ENCODE measurements around the gene BCS1L. TPM values are rescaled to one million over a fixed set of nuclear protein-coding genes. Genes with fewer than 3 reads are reported as not detected.
A peak's percentile ranks its signal among the peaks of the same experiment; 100 is the strongest.
"Not testable (repeated sequence)": the region's sequence is repeated elsewhere in the genome, so short reads cannot be mapped to it uniquely, and the experiment has no call there.

The BCS1L gene
- total RNA-seq, 3 donors from 2014 or later = 26.4 to 35.4 (median 32.4) TPM

- Histone ChIP-seq H3K27me3 (no peaks in the 10 kb centered on the region), H3K36me3 (no peaks in the 10 kb centered on the region), H3K9me3 (no peaks in the 10 kb centered on the region), H3K4me1 (no peaks in the 10 kb centered on the region), H3K4me3 (no peak overlapping the region), H3K27ac (no peak overlapping the region)
- no peak for TF ChIP-seq POLR2A (IDR thresholded peaks at IDR 0.05)
- no peak for TF ChIP-seq POLR2AphosphoS5 (IDR thresholded peaks at IDR 0.05)
- TF ChIP-seq, protein P1, sequence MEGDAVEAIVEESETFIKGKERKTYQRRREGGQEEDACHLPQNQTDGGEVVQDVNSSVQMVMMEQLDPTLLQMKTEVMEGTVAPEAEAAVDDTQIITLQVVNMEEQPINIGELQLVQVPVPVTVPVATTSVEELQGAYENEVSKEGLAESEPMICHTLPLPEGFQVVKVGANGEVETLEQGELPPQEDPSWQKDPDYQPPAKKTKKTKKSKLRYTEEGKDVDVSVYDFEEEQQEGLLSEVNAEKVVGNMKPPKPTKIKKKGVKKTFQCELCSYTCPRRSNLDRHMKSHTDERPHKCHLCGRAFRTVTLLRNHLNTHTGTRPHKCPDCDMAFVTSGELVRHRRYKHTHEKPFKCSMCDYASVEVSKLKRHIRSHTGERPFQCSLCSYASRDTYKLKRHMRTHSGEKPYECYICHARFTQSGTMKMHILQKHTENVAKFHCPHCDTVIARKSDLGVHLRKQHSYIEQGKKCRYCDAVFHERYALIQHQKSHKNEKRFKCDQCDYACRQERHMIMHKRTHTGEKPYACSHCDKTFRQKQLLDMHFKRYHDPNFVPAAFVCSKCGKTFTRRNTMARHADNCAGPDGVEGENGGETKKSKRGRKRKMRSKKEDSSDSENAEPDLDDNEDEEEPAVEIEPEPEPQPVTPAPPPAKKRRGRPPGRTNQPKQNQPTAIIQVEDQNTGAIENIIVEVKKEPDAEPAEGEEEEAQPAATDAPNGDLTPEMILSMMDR (IDR thresholded peaks at IDR 0.05) = no peak
- no peak for DNase-seq (ENCODE audit: low spot score in 2 of 2)
- intact Hi-C loops (cut with DNase I; ENCODE audit: low total_unique reads) = no loop called here
Measured at GRCh38 chr2:218680061-218680460, 20.6 kb downstream of the BCS1L start.

DNA sequence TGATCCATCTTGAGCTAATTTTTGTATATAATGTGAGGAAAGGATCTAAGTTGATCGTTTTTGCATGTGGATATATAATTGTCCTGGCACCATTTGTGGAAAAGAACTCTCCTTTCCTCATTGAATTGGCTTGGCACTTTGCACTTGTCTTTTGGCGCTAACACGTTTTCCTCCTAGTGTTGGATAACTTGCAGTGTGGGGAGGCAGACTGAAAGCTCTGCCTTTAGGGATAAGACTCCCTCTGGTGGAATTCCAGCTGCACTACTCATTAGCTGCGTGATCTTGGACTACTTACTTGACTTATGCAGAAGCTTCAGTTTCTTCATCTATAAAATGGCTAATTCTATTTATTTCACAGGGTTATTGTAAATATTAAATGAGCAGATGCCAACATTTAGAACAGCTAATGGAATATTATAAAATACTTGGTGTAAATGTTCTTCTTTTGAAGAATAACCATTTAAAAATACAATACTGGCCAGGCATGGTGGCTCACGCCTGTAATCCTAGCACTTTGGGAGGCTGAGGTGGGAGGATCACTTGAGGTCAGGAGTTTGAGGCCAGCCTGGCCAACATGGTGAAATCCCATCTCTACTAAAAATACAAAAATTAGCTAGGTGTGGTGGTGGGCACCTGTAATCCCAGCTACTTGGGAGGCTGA, 28.0 kb downstream of the BCS1L start:
- H3K36me3 ChIP-seq; H3K9me3 ChIP-seq; intact Hi-C loops (cut with DNase I; ENCODE audit: low total_unique reads); H3K4me1 ChIP-seq; H3K27me3 ChIP-seq; H3K27ac ChIP-seq; H3K4me3 ChIP-seq: not testable (repeated sequence)
- peak in 1 of 3 donors; percentile 18 for TF ChIP-seq POLR2AphosphoS5 (IDR thresholded peaks at IDR 0.05)
- TF ChIP-seq, protein P1 (IDR thresholded peaks at IDR 0.05) = peak; percentile 56 to 78 (median 72)
- peak in 1 of 2 donors; percentile 51 for DNase-seq (ENCODE audit: low spot score in 2 of 2)

DNA sequence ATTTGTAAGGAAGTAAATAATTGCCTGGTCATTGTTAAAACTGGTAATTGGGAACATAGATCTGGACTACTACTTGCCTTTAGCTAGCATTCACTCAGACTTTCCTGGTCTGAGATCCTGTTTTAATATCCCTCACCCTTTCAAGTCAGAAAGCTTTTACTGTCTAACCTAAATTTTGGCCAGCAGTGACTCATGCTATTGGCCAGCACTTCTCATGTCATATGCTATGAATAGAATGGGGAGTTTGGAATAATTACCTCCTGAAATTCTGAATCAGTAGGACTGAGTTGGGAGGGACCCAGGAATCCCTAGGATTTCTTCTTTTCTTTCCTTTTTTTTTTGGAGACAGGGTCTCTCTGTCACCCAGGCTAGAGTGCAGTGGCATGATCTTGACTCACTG, 31.8 kb downstream of the BCS1L start:
- no peaks in the 10 kb centered on the region for H3K36me3 ChIP-seq
- TF ChIP-seq, protein P1 (IDR thresholded peaks at IDR 0.05) = no peak
- no peak for TF ChIP-seq POLR2AphosphoS5 (IDR thresholded peaks at IDR 0.05)
- TF ChIP-seq POLR2A (IDR thresholded peaks at IDR 0.05) = no peak
- no peak overlapping the region for H3K4me3 ChIP-seq
- no peaks in the 10 kb centered on the region for H3K9me3 ChIP-seq
- no peaks in the 10 kb centered on the region for H3K4me1 ChIP-seq
- intact Hi-C loops (cut with DNase I; ENCODE audit: low total_unique reads) = no loop called here
- DNase-seq (ENCODE audit: low spot score in 2 of 2) = no peak
- H3K27ac ChIP-seq = no peak overlapping the region
- no peaks in the 10 kb centered on the region for H3K27me3 ChIP-seq

- TF ChIP-seq POLR2AphosphoS5 (IDR thresholded peaks at IDR 0.05) (no peak), POLR2A (IDR thresholded peaks at IDR 0.05) (no peak)
- TF ChIP-seq, protein P1 (IDR thresholded peaks at IDR 0.05) = no peak
- no peaks in the 10 kb centered on the region for H3K9me3 ChIP-seq
- no peak overlapping the region for H3K27ac ChIP-seq
- no peaks in the 10 kb centered on the region for H3K27me3 ChIP-seq
- no peak for DNase-seq (ENCODE audit: low spot score in 2 of 2)
- H3K4me3 ChIP-seq = no peak overlapping the region
- H3K36me3 ChIP-seq = no peaks in the 10 kb centered on the region
- no peaks in the 10 kb centered on the region for H3K4me1 ChIP-seq
- intact Hi-C loops (cut with DNase I; ENCODE audit: low total_unique reads) = no loop called here
Measured at GRCh38 chr2:218694405-218695145, 35.1 kb downstream of the BCS1L start.

DNA sequence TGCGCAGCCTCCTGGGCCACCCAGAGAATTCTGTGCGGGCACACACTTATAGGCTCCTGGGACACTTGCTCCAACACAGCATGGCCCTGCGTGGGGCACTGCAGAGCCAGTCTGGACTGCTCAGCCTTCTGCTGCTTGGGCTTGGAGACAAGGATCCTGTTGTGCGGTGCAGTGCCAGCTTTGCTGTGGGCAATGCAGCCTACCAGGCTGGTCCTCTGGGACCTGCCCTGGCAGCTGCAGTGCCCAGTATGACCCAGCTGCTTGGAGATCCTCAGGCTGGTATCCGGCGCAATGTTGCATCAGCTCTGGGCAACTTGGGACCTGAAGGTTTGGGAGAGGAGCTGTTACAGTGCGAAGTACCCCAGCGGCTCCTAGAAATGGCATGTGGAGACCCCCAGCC, 39.4 kb downstream of the BCS1L start:
- no peak for DNase-seq (ENCODE audit: low spot score in 2 of 2)
- TF ChIP-seq, protein P1 (IDR thresholded peaks at IDR 0.05) = no peak
- TF ChIP-seq POLR2A (IDR thresholded peaks at IDR 0.05) = no peak
- TF ChIP-seq POLR2AphosphoS5 (IDR thresholded peaks at IDR 0.05) = no peak
- Histone ChIP-seq H3K4me1 (no peaks in the 10 kb centered on the region), H3K27me3 (no peaks in the 10 kb centered on the region), H3K4me3 (no peak overlapping the region), H3K27ac (no peak overlapping the region), H3K36me3 (no peaks in the 10 kb centered on the region), H3K9me3 (no peaks in the 10 kb centered on the region)
- intact Hi-C loops (cut with DNase I; ENCODE audit: low total_unique reads) = no loop called here
